HG03342 (cell line): ENCODE measurements around the gene DPCD.
"Not testable (repeated sequence)": the region's sequence is repeated elsewhere in the genome, so short reads cannot be mapped to it uniquely, and the experiment has no call there.

Source experiments
- ATAC-seq: cut with Tn5 transposase; IDR thresholded peaks from one replicate; pipeline ENCODE4 v1.9.1; 2021; ENCODE audit warnings: mild to moderate bottlenecking, moderate library complexity; ENCODE audit not compliant: unreplicated experiment

The DPCD gene

DNA sequence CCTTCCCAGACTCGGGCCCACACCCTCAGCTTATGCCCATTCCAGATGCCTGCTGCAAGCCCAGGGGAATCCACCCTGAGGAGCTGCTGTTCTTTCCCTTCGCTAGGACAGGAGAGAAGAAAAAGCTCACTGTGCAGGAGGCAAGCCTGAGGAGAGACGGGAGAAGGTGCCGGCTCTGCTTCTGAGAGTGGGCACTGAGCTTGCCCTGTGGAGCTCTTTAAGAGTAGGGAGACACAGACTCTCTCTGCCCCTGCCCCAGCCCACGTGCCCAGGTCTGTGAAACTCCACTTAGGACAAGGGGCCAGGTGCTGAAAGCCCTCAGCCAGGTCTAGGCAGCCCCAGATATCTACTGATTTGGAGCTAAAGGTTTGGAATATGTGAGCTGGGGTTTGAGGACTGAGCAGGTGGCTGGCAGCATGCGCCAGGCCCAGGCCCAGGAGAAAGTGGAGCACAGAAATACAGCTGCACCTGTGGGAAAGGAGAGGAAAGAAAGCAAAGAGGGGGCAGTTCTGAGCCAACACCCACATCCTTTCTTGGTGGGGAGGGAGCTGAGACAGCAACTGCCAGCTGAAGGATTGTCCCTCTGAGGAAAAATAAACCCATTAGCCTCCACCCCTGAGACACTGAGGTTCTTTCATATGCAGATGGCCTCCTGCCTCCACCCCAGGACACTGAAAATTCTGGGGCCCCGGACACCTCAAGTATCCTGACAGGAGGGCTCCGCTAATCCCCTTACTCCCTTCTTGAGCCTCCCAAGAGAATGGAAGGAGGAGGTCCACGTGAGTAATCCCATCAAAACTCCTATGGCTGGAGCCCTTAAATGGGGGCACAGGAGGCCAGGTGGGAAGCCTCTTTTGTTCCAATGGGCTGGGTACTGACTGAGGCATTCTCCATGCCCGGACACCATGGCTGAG, 7.4 kb upstream of the DPCD start:
- ATAC-seq, result no peak

DNA sequence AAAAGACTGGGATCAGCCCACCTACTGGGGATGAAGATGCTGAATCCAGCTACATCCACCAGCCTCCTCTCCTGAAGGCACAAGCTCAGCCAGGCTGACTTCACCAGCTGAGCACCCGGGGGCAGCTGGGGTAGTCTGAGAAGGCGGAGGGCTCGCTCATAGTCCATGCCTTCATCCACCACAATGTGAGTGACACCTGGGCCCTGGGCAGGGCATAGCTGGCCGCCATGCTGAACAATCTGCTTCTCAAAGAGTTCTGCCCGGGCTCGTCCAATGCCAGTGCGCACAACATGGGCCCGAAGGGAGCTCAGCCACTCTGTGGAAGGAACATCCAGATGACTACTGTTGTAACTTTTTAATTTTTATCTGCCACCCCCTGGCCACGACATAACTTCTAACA, 2.3 kb upstream of the DPCD start:
- no peak for ATAC-seq

DNA sequence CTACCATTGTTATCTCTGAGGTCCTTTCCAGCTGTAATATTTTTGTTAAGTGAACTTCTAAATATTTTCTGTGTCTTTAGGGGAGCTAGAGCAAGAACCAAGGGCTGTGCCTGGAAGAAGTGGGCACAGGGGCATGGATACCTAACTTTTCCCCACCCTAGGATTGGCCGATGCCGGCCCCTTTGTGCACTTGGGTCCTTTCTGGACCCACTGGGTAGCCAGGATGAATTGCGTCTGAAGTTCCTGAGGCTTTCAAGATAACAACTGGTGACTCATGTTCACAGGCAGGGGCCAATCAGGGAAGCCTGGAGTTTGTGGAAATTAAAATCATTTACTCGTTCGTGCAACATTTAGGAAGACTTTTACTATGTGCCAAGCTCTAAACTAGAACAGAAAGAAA, 758 bp downstream of the DPCD start:
- ATAC-seq, result no peak

DNA sequence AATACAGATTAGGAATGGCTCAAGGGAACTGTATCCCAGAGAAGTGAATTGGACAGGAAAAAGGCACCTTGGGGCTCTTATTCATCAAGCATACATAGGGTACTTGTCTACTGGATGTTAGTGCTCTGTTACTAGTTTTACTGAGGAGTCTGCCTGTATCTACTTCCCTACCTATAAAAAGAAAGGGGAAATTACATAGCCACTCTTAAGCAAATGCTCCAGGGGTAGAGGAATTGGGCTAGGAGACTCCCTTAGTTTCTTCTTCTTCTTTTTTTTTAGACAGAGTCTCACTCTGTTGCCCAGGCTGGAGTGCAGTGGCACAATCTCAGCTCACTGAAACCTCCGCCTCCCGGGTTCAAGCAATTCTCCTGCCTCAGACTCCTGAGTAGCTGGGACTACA, 5.2 kb downstream of the DPCD start:
- ATAC-seq, result not testable (repeated sequence)

DNA sequence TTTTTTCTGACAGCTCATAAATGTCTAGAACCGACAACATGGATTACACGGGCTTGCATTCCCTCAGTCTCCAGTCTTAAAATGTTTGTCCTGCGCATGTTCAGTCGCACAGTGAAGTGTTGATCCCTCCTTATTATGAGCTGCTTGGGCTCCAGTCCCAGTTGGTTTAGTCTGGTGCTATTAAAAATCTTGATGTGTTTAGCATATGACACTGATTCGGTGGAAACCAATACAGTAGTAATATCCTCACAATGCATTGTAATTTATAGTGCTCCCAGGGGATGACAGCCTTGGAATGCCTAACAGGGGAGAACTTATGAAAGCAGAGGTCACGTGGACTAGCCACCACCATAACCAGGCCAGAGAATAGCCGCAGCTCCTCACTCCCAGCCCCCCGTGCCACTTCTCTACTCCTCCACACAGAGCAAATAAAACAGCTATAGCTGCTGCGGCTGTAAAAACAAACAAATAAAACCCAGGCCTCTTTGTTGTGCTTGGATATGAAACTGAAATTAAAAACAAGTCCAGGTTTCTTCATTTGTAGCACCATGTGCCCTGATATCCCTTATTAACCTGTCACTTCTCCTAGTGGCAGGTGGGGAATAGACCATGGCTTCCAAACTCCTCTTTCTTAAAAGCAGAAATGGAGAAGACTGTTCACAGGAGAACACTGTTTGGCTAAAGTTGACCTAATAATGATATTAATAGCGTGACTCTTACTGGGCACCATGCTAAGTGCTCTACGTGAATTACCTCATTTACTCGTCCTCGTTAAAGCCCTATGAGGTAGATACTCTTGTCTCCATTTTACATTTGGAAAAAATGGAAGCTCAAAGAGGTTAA, 7.7 kb downstream of the DPCD start:
- ATAC-seq, result no peak

DNA sequence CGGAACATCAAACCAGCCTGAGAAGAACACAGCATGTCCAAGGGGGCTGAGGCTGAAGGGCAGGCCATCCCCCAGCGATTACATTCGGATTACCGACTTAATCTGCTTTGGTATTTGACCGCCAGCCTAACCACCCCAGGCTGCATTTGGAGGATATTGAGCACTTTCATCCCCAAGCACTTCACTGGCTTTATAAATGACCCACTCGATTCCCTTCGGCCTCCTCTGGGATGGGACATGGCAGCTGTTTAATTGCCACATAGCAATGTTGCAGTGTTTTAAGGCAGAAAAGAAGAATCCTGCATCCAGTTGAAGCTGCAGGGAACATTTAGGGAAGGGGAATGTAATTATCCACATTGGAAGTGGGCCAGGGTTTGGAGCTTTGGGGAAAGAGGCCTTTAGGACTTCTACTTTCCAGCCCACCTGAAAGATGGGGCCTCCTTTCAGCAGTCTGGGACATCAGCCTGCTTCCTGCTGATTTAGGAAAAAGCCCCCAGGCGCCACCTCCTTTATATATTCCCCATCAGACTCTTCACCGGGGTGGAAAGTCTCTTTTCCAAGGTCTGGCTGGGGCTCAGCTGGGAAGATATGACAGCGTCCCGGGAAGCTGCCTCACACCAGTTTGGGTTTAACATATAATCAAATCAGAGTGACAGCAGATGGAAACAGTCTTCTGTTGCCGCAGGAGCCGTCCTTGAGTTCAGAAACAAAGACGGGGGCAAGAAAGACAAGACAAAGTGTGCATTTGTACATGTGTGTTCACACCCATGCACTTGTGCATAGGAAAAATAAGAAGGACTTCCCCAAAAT, 9.2 kb downstream of the DPCD start:
- ATAC-seq, result no peak

DNA sequence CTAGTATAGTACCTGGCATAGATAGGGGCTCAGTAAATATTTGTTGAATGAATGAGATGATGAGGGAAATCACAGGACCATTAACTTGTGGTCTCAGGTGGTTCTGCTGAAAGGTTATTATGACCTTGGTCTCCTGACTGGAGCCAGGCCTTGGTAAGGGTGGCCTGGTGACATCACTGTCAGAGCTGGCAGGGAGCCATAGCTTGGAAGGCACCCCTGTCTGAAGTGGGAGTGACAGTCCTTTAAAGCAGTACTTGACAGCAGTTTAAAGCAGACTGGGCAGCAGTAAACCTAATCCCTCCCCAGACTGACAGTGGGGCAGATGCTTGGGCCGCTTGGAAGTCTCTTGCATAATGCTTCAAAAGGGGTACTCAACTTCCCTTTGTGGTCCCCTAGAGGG, 13.4 kb downstream of the DPCD start:
- ATAC-seq, result no peak

DNA sequence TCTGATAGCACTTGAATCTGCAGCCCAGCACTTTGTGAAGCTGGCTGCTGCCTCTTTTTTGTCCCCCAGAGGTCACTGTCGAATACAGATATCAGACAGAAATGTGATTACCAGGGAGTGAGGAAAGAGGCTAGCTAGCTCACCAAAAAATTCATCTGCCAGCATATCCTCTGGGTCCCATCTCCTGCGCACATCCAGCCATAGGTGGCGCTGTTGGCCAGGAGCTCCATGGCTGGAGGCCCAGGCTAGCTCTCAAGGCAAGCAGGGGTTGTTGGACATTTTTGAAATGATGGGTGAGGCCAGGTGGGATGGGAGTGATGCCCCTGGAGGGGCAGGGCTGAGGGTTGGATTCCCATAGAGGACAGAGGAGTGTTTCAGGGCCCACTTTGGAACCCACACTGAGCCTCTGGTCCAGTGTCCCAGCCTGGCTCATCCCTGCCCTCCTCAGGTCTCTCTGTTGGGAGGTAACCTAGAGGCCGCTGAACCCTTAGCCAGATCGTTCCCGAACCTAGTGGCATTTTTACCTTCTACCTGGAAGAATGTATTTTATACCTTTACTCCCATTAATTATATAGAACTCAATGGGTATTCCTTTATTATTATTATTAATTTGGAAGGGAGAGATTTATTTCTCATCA, 14.8 kb downstream of the DPCD start:
- peak; percentile 84 for ATAC-seq

DNA sequence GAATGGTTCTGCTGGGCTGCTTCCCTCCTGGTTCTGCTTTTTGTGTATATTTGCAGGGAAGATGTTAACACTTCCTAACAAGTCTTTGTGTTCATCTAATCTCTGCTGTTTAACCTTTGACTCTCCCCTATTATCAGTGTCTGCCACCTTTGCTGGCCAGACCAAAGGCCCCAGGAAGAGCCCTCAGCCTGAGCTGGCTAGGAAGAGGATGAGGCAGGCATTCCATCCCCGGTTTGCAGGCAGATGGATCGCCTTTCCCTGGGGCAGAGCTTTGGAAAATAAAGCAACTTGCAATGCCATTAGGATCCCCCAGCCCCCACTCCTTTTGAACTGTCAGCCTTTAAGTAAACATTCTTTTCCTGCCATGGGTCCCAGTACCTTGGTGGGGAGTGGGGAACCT, 19.0 kb downstream of the DPCD start:
- no peak for ATAC-seq

DNA sequence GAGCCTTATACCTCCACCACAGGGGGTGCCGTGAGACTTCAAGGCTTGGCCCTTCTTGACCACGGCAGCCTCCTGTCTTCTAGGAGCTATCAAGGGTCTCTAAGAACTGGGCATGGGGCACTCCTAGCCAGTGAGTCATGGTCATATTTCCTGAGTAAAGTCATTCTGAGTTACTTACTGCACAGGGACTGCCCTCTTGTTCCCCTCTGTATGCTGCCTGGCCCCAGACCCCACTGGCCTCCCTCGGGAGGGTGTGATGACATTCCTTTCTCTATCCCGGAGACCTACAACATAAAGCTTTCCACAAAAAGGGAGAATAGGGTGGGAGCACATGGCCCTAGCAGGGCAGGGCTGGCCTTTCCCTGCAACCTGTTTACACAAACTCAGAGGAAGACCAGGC, 21.4 kb downstream of the DPCD start:
- no peak for ATAC-seq

DNA sequence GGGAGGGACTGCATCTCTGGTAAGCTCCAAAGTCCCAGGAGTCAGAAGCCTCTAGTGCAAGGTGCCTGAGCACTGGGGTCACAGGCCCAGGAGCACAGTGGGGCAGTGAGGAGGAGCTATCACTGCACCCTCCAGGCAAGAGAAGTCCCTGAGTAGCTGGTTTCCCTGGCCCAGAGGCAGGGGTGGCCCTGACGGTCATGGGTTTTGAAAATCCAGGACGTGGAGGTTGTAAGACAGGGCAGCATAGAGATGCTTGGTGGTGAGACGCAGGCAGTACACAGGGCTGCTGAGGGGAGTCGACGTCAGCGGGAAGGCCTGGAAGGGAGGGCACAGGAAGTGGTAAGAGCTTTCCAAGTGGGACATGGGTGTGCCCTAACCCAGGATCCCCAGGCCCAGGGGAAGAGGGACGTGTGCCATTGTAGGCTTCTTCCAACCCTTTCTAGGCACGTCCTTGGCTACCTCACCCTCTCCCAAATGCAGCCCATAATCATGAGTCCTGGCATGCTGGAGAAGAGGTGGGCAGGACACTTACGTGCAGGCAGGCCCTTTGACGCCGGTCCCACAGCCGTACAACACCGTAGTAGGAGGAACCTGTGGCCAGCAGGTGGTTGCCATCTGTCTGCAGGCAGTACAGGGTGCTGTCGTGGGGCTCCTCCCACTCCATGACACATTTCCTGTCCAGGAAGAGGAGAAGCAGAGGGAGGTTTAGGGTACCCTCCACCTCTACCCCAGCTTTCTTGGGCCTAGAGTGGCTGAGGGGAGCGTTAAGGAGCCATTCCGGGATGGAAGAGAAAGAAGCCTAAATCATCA, 23.2 kb downstream of the DPCD start:
- ATAC-seq, result no peak

DNA sequence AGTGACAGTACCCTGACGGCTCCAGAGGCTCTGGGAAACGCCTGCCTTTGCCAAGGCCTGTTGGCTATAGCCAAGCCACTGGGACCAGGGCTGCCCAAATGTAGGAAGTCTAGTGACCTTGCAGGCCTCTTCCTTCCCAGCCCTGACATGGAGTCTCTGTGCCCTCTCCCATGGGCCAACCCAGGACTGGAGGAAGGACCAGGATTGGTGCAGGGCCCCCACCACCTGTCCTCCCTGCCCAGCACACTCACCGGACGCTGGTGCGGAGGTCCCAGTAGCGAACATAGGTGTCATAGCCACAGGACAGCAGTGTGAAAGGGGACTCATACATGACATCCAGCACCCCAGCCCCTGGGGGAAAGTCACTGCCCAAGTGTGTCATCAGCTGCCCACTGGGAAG, 24.0 kb downstream of the DPCD start:
- no peak for ATAC-seq

DNA sequence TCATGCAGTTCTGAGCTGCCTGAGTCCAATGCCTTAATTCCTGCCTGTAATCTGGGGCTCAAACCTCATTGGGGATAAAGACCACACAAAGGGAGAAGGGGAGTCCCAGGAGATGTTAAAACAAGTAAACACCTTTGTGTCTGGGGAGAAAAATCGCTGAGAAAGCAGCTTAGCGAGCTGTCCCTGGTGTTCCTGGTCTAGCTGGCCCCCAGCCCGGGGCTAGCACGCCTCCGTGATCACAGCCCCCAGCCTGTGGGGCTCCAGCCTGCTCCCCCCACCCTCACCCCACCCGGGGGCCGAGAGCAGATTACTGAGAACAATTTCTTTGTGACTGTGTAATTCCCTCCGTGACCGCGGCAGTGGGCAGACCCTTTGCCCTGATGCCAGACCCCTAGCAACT, 24.8 kb downstream of the DPCD start:
- ATAC-seq, result no peak

DNA sequence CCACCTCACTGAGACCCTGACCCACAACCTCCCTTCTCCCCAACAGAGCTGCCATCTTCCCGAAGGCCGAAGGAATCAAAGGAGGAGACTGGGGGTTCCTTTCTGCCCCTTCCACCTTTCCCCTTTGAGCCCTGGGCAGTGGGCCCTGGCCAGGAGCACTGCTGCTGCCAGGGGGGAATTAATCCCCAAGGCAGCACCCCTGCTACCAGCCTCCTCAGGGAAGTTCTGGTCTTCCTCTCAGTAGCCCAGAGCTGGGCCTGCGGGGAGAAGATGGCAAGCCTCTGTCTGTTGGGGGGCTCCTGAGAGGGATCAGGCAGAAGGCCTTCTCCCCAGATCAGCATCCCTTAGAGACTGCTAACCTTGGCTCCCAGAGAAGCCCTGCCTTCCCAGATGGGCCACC, 25.5 kb downstream of the DPCD start:
- ATAC-seq, result no peak

DNA sequence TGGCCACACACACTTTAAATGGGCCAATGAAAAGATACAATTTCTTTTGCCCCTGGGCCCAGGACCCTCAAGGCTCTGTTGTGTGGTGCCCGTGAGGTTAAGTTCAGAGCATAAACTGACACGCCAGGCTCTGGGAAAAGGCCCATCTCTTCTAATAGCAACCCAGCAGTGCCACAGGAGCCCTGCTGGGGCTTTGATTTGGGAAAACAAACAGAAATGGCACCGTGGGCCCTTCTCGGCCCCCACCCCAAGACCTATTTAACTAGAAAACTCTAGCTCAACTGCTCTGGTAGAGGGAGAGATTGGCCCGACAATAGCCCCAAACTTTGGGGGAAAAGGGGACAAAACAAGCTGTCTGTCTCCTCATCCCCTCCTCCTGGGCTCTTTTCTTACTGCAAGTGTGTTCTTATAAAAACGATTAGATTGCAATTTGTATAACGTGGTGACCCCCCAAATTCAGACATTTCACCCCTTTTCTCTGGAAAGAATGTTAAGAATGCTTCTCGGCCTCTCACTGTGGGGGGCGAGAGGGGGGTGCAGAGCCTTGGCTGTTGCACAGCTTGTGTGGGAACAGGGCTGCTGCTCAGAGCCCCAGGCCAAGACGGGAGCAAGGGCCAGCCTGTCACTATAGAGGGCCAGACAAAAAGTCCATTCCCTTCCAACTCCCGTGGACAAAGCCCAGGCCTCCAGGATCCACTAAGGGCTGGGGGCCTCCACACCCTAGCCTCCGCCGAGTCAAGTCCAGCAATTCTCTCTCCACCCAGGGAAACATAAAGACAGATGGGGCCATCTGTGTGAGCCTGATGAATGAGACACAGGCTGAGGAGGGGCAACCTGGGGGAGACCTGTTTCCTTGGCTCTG, 26.8 kb downstream of the DPCD start:
- ATAC-seq, result no peak

DNA sequence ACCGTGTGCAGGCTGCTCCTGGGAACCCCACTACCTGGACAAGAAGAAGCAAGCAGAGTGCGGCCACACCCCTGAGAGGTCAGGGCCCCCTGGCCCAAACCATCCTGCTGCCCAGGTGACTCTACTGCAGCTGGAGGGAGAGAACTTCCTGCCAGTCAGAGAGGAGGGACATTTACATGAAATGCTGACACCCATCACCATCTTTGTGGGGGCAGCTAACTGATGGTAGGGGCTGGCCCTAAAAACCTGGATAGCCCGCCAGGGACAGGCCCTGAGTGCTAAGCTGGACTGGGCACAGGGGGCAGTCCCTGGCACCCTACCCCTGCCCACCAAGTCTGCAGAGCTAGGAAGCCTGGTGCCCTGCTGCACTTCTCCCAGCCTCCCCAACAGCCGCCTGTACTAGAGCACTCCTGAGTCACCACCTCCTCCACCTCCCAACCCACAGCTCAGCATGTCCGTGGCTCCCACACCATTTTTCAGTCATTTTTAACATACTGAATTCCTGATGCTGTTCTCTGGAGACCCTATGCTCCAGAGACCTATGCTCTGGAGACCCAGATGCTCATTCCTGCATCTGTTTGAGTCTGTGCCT, 27.5 kb downstream of the DPCD start:
- ATAC-seq, result no peak

DNA sequence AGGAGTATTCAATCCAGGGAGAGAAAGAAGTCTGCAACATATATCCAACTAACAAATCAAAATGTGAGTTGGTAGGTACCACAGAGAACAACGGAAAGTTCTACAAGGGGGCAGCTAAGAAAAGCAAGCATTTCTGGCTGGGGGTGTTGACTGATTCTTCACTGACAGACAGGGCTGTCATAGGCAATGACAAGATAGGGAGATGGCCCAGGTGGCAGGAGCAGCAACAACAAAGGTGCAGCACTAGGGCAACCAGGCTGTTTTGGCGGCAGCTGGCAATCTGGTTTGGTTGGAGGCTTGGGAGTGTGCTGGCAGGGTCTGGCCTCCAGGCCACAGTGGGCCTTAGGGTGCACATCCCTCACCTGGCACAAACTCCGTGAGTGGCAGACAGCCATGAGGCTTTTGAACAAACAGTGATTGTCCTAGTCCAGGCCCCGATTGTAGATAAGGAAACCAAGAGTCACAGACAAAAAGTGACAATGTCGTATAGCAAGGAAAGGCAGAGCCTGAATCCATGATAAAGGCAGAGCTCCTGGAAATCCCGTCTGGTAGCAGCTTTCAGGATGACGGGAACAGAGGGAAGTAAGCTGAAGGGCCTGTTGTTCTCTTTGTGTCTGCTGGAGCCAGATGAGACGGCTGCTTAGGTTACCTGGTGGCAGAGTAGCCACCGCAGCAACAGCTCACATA, 28.4 kb downstream of the DPCD start:
- no peak for ATAC-seq
